ENCODE data around the gene BCAS4.

The BCAS4 gene

DNA sequence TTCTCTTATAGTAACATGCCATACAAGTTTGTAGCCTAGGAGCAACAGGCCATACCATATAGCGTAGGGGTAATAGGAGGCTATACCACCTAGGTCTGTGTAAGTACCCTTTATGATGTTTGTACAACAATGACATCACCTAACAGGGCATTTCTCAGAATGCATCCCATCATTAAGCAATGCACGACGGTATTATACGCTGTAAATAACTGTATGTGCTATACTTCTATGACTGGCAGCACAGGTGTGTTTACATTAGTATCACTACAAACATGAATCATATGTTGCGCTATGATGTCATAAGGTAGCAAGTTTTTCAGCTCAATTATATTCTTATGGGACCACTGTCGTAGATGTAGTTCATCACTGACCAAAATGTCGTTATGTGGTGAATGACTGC, 105.4 kb downstream of the BCAS4 start:
- no peak overlapping the region for H2AFZ ChIP-seq (ENCODE audit: low read length)
- no peaks in the 10 kb centered on the region for H3K9me3 ChIP-seq (ENCODE audit: low read length)
- no peak overlapping the region for H3K4me2 ChIP-seq (ENCODE audit: low read length)
- no peaks in the 10 kb centered on the region for H3F3A ChIP-seq (ENCODE audit: insufficient read depth, low read length)
- H3K27ac ChIP-seq (ENCODE audit: low read depth, low read length, poor library complexity, severe bottlenecking), result no peak overlapping the region
- H3K27me3 ChIP-seq (ENCODE audit: insufficient read depth, low read length), result no peaks in the 10 kb centered on the region
- peaks cover 36% of the 10 kb centered on the region for H3K79me2 ChIP-seq (ENCODE audit: insufficient read depth, low read length)
- TF ChIP-seq EZH2 (IDR thresholded peaks at IDR 0.05; ENCODE audit: borderline replicate concordance, low read length), result no peak
- TF ChIP-seq, protein P1, sequence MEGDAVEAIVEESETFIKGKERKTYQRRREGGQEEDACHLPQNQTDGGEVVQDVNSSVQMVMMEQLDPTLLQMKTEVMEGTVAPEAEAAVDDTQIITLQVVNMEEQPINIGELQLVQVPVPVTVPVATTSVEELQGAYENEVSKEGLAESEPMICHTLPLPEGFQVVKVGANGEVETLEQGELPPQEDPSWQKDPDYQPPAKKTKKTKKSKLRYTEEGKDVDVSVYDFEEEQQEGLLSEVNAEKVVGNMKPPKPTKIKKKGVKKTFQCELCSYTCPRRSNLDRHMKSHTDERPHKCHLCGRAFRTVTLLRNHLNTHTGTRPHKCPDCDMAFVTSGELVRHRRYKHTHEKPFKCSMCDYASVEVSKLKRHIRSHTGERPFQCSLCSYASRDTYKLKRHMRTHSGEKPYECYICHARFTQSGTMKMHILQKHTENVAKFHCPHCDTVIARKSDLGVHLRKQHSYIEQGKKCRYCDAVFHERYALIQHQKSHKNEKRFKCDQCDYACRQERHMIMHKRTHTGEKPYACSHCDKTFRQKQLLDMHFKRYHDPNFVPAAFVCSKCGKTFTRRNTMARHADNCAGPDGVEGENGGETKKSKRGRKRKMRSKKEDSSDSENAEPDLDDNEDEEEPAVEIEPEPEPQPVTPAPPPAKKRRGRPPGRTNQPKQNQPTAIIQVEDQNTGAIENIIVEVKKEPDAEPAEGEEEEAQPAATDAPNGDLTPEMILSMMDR (IDR thresholded peaks at IDR 0.05; ENCODE audit: low read length), result no peak
- no peak overlapping the region for H3K4me3 ChIP-seq (ENCODE audit: low read depth, low read length, poor library complexity, severe bottlenecking)
- no peaks in the 10 kb centered on the region for H3K9me2 ChIP-seq (ENCODE audit: low read depth, low read length)
- H3K36me3 ChIP-seq (ENCODE audit: insufficient read depth, low read length), result peaks cover 98% of the 10 kb centered on the region
- H3K4me1 ChIP-seq (ENCODE audit: insufficient read depth, low read length, severe bottlenecking), result no peaks in the 10 kb centered on the region
- no peak overlapping the region for H3K9ac ChIP-seq (ENCODE audit: low read length)
- peaks cover 6% of the 10 kb centered on the region for H4K20me1 ChIP-seq (ENCODE audit: insufficient read depth, low read length)

- no peaks in the 10 kb centered on the region for H3F3A ChIP-seq (ENCODE audit: insufficient read depth, low read length)
- H4K20me1 ChIP-seq (ENCODE audit: insufficient read depth, low read length), result peaks cover 6% of the 10 kb centered on the region
- H3K79me2 ChIP-seq (ENCODE audit: insufficient read depth, low read length), result peaks cover 47% of the 10 kb centered on the region
- peaks cover 90% of the 10 kb centered on the region for H3K36me3 ChIP-seq (ENCODE audit: insufficient read depth, low read length)
- no peaks in the 10 kb centered on the region for H3K9me2 ChIP-seq (ENCODE audit: low read depth, low read length)
- H3K4me2 ChIP-seq (ENCODE audit: low read length), result no peak overlapping the region
- no peak overlapping the region for H2AFZ ChIP-seq (ENCODE audit: low read length)
- TF ChIP-seq EZH2 (IDR thresholded peaks at IDR 0.05; ENCODE audit: borderline replicate concordance, low read length), result no peak
- TF ChIP-seq, protein P1 (IDR thresholded peaks at IDR 0.05; ENCODE audit: low read length), result no peak
- no peak overlapping the region for H3K4me3 ChIP-seq (ENCODE audit: low read depth, low read length, poor library complexity, severe bottlenecking)
- H3K27ac ChIP-seq (ENCODE audit: low read depth, low read length, poor library complexity, severe bottlenecking), result no peak overlapping the region
- no peaks in the 10 kb centered on the region for H3K27me3 ChIP-seq (ENCODE audit: insufficient read depth, low read length)
- no peak overlapping the region for H3K9ac ChIP-seq (ENCODE audit: low read length)
- no peaks in the 10 kb centered on the region for H3K4me1 ChIP-seq (ENCODE audit: insufficient read depth, low read length, severe bottlenecking)
- no peaks in the 10 kb centered on the region for H3K9me3 ChIP-seq (ENCODE audit: low read length)
Observed at GRCh38 chr20:50901301-50901700, 106.4 kb downstream of the BCAS4 start.

DNA sequence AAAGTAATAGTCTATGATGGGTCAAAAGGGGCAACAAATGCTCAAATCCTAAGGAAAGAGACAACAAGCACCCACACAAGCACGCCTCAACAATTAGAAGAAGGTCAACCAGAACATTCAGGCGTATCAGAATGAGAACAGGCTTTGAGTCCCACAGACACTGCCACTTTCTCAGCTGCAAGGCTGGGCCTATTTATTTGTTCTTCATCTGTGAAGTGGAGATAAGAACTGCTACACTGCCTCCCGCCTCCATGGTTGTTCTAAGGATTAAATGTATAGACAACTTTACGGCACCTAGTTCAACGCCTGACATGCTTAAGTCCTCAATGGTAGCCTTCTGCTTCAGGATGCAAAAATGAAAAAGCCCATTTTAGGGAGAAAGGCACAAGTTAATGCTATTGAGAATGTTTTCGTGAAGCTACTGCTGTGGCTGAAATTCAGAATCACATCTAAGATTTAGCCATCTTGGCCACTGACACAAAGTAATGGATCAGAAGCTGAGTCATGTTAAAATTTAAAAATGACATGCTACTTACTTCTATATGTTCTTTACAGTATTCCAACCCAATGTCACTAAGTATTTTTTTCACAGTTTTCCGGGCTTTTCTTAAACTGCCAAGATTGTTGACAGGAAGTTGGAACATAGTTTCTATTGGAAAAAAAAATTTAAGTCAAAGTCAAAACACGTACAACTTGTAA, 108.6 kb downstream of the BCAS4 start:
- no peak overlapping the region for H3K9ac ChIP-seq (ENCODE audit: low read length)
- H3K27ac ChIP-seq (ENCODE audit: low read depth, low read length, poor library complexity, severe bottlenecking), result no peak overlapping the region
- no peak for TF ChIP-seq EZH2 (IDR thresholded peaks at IDR 0.05; ENCODE audit: borderline replicate concordance, low read length)
- TF ChIP-seq, protein P1 (IDR thresholded peaks at IDR 0.05; ENCODE audit: low read length), result no peak
- no peaks in the 10 kb centered on the region for H3F3A ChIP-seq (ENCODE audit: insufficient read depth, low read length)
- H3K9me2 ChIP-seq (ENCODE audit: low read depth, low read length), result no peaks in the 10 kb centered on the region
- peaks cover 80% of the 10 kb centered on the region for H3K36me3 ChIP-seq (ENCODE audit: insufficient read depth, low read length)
- H3K79me2 ChIP-seq (ENCODE audit: insufficient read depth, low read length), result peaks cover 68% of the 10 kb centered on the region
- no peaks in the 10 kb centered on the region for H3K27me3 ChIP-seq (ENCODE audit: insufficient read depth, low read length)
- no peak overlapping the region for H3K4me2 ChIP-seq (ENCODE audit: low read length)
- no peak overlapping the region for H3K4me3 ChIP-seq (ENCODE audit: low read depth, low read length, poor library complexity, severe bottlenecking)
- no peaks in the 10 kb centered on the region for H3K9me3 ChIP-seq (ENCODE audit: low read length)
- H4K20me1 ChIP-seq (ENCODE audit: insufficient read depth, low read length), result peaks cover 7% of the 10 kb centered on the region
- H2AFZ ChIP-seq (ENCODE audit: low read length), result no peak overlapping the region
- H3K4me1 ChIP-seq (ENCODE audit: insufficient read depth, low read length, severe bottlenecking), result no peaks in the 10 kb centered on the region
